ENCODE results near the gene NOXRED1. TPM values are rescaled to one million over a fixed set of nuclear protein-coding genes. Genes with fewer than 3 reads are reported as not detected.

NOXRED1 gene
- total and polyA plus RNA-seq, 2 donors (not counting 1 experiment from before 2014, with no cell fraction given), result 0.42 to 1.5 TPM

DNA sequence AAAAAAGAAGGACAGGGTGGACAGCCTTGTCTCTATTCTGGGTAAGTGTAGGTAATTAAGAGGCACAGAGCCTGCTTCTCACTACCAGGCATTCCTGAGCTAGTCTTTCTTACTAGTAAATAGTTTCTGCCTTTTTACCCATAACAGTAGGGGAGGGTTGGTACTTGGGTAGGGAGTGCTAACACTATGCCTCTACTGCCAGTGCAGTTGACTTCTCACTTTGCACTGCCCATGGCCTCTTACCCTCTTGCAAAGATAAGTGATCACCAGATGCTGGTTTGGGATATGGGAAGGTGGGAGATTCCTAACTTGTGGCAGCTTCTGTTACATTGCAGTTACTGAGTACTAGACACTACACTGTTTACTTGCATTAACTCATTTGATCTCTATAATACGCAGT, 46.2 kb upstream of the NOXRED1 start:
- no peaks in the 10 kb centered on the region for H3K27me3 ChIP-seq (replicated peaks in 1 of 4; ENCODE audit: control extremely low read depth in 1 of 4, control insufficient read depth in 3 of 4, insufficient read depth in 4 of 4, low read length in 3 of 4)
- DNase-seq (no peak), ATAC-seq (ENCODE audit: low read depth) (no peak)
- H3K27me3 Mint-ChIP-seq, result no peaks in the 10 kb centered on the region
- H3K9me3 ChIP-seq (ENCODE audit: control extremely low read depth in 1 of 3, control insufficient read depth in 2 of 3, insufficient read depth in 1 of 3, low read length in 2 of 3), result no peaks in the 10 kb centered on the region
- H3K9ac ChIP-seq (ENCODE audit: low read length), result no peak overlapping the region
- ChIA-PET POLR2A (interaction anchor here (0.5 kb wide), 1 partner anchor 27 kb away, joined by 5 read pairs; no protein-coding TSS in a partner anchor), CTCF (no interaction called here)
- H3K27ac Mint-ChIP-seq, result no peak overlapping the region
- WGBS (ENCODE audit: insufficient coverage), result no CpG with 5 or more reads among the region's 1 CpG
- H3K4me2 ChIP-seq (replicated peaks; ENCODE audit: low read depth, low read length, poor library complexity, severe bottlenecking), result no peak overlapping the region
- TF ChIP-seq, protein P1, sequence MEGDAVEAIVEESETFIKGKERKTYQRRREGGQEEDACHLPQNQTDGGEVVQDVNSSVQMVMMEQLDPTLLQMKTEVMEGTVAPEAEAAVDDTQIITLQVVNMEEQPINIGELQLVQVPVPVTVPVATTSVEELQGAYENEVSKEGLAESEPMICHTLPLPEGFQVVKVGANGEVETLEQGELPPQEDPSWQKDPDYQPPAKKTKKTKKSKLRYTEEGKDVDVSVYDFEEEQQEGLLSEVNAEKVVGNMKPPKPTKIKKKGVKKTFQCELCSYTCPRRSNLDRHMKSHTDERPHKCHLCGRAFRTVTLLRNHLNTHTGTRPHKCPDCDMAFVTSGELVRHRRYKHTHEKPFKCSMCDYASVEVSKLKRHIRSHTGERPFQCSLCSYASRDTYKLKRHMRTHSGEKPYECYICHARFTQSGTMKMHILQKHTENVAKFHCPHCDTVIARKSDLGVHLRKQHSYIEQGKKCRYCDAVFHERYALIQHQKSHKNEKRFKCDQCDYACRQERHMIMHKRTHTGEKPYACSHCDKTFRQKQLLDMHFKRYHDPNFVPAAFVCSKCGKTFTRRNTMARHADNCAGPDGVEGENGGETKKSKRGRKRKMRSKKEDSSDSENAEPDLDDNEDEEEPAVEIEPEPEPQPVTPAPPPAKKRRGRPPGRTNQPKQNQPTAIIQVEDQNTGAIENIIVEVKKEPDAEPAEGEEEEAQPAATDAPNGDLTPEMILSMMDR (IDR thresholded peaks at IDR 0.05), result no peak
- TF ChIP-seq EZH2 (IDR thresholded peaks at IDR 0.05; ENCODE audit: borderline replicate concordance, insufficient read depth, low read depth, low read length, poor library complexity, severe bottlenecking), result no peak
- no peak overlapping the region for H3K4me3 ChIP-seq (ENCODE audit: control extremely low read depth in 1 of 5, extremely low read depth in 1 of 5, insufficient read depth in 1 of 5, low read depth in 2 of 5, low read length in 4 of 5)
- peaks cover 4% of the 10 kb centered on the region for H4K20me1 ChIP-seq (ENCODE audit: control insufficient read depth, insufficient read depth, low read length, poor library complexity, severe bottlenecking)
- no peak overlapping the region for H2AFZ ChIP-seq (ENCODE audit: insufficient read depth, low read depth, low read length, poor library complexity, severe bottlenecking)
- H3K27ac ChIP-seq (ENCODE audit: low read length in 2 of 2), result no peak overlapping the region
- H3K4me3 Mint-ChIP-seq, result no peak overlapping the region
- no peaks in the 10 kb centered on the region for H3K79me2 ChIP-seq (ENCODE audit: control insufficient read depth, insufficient read depth, low read length)
- no peaks in the 10 kb centered on the region for H3K4me1 Mint-ChIP-seq
- H3K4me1 ChIP-seq (ENCODE audit: control insufficient read depth in 2 of 2, insufficient read depth in 2 of 2, low read length in 2 of 2), result no peaks in the 10 kb centered on the region
- intact Hi-C loops (cut with micrococcal nuclease), result no loop called here
- peaks cover 0 to 48% of the 10 kb centered on the region in 2 experiments for H3K36me3 ChIP-seq (replicated peaks in 1 of 2; ENCODE audit: control extremely low read depth in 1 of 2, control insufficient read depth in 1 of 2, extremely low read depth in 1 of 2, insufficient read depth in 2 of 2, low read length in 1 of 2)
- no peaks in the 10 kb centered on the region for H3K9me3 Mint-ChIP-seq (ENCODE audit: insufficient read depth)

DNA sequence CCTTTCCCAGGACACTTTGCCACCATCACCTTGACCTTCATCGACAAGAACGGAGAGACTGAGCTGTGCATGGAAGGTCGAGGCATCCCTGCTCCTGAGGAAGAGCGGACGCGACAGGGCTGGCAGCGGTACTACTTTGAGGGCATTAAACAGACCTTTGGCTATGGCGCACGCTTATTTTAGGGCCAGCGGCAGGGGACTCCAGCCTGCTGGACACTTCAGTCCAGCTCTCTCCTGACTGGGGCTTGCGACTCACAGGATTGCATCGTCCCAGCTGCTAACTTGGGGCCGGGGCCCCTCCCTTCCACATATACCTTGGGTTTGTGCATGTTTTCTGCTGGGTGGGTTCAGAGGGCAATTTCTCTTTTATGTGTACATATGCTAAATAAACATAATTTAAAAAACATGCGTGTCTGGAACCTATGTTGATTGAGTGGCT, 45.8 kb upstream of the NOXRED1 start:
- Histone ChIP-seq H3K4me2 (replicated peaks; ENCODE audit: low read depth, low read length, poor library complexity, severe bottlenecking) (no peak overlapping the region), H3K27ac (ENCODE audit: low read length in 2 of 2) (no peak overlapping the region), H3K79me2 (ENCODE audit: control insufficient read depth, insufficient read depth, low read length) (no peaks in the 10 kb centered on the region), H4K20me1 (ENCODE audit: control insufficient read depth, insufficient read depth, low read length, poor library complexity, severe bottlenecking) (peaks cover 4% of the 10 kb centered on the region), H2AFZ (ENCODE audit: insufficient read depth, low read depth, low read length, poor library complexity, severe bottlenecking) (no peak overlapping the region), H3K27me3 (replicated peaks in 1 of 4; ENCODE audit: control extremely low read depth in 1 of 4, control insufficient read depth in 3 of 4, insufficient read depth in 4 of 4, low read length in 3 of 4) (no peaks in the 10 kb centered on the region), H3K9ac (ENCODE audit: low read length) (no peak overlapping the region), H3K4me3 (ENCODE audit: control extremely low read depth in 1 of 5, extremely low read depth in 1 of 5, insufficient read depth in 1 of 5, low read depth in 2 of 5, low read length in 4 of 5) (no peak overlapping the region), H3K36me3 (replicated peaks in 1 of 2; ENCODE audit: control extremely low read depth in 1 of 2, control insufficient read depth in 1 of 2, extremely low read depth in 1 of 2, insufficient read depth in 2 of 2, low read length in 1 of 2) (peaks cover 0 to 53% of the 10 kb centered on the region in 2 experiments), H3K9me3 (ENCODE audit: control extremely low read depth in 1 of 3, control insufficient read depth in 2 of 3, insufficient read depth in 1 of 3, low read length in 2 of 3) (no peaks in the 10 kb centered on the region), H3K4me1 (ENCODE audit: control insufficient read depth in 2 of 2, insufficient read depth in 2 of 2, low read length in 2 of 2) (no peaks in the 10 kb centered on the region)
- H3K27me3 Mint-ChIP-seq, result no peaks in the 10 kb centered on the region
- ChIA-PET CTCF (no interaction called here), POLR2A (interaction anchor here (0.5 kb wide), 1 partner anchor 27 kb away, joined by 5 read pairs; no protein-coding TSS in a partner anchor)
- TF ChIP-seq, protein P1 (IDR thresholded peaks at IDR 0.05), result no peak
- no peak for TF ChIP-seq EZH2 (IDR thresholded peaks at IDR 0.05; ENCODE audit: borderline replicate concordance, insufficient read depth, low read depth, low read length, poor library complexity, severe bottlenecking)
- ATAC-seq (ENCODE audit: low read depth) (no peak), DNase-seq (no peak)
- H3K4me1 Mint-ChIP-seq, result no peaks in the 10 kb centered on the region
- H3K4me3 Mint-ChIP-seq, result no peak overlapping the region
- H3K9me3 Mint-ChIP-seq (ENCODE audit: insufficient read depth), result no peaks in the 10 kb centered on the region
- H3K27ac Mint-ChIP-seq, result no peak overlapping the region
- 99% methylated on average over 10 of the region's 14 CpGs for WGBS (ENCODE audit: insufficient coverage)
- intact Hi-C loops (cut with micrococcal nuclease), result no loop called here

All from B cell (primary cell).